GM12872 (cell line): Measurements from ENCODE around the gene PIK3AP1.

Experiments used
- TF ChIP-seq, protein P1 (sequence below): IDR thresholded peaks from 3 replicates; pipeline ENCODE4 v1.5.1; 2011; ENCODE audit warnings: low read depth, mild to moderate bottlenecking, low read length, moderate library complexity; ENCODE audit not compliant: insufficient read depth

Gene PIK3AP1

DNA sequence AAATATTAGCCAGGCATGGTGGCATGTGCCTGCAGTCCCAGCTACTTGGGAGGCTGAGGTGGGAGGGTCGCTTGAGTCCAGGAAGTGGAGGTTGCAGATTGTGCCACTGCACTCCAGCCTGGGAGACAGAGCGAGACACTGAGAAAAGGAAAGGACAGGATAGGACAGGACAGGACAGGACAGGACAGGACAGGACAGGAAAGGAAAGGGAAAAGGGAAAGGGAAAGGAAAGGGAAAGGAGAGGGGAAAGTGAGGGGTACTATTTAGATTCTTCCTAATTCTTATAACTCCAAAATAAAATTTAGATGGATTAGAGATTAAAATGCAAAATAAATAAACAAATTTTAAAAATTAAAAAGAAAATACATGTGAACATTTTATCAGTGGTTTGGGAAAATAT is 58.7 kb downstream of the PIK3AP1 start:
- TF ChIP-seq, protein P1, sequence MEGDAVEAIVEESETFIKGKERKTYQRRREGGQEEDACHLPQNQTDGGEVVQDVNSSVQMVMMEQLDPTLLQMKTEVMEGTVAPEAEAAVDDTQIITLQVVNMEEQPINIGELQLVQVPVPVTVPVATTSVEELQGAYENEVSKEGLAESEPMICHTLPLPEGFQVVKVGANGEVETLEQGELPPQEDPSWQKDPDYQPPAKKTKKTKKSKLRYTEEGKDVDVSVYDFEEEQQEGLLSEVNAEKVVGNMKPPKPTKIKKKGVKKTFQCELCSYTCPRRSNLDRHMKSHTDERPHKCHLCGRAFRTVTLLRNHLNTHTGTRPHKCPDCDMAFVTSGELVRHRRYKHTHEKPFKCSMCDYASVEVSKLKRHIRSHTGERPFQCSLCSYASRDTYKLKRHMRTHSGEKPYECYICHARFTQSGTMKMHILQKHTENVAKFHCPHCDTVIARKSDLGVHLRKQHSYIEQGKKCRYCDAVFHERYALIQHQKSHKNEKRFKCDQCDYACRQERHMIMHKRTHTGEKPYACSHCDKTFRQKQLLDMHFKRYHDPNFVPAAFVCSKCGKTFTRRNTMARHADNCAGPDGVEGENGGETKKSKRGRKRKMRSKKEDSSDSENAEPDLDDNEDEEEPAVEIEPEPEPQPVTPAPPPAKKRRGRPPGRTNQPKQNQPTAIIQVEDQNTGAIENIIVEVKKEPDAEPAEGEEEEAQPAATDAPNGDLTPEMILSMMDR, result no peak

DNA sequence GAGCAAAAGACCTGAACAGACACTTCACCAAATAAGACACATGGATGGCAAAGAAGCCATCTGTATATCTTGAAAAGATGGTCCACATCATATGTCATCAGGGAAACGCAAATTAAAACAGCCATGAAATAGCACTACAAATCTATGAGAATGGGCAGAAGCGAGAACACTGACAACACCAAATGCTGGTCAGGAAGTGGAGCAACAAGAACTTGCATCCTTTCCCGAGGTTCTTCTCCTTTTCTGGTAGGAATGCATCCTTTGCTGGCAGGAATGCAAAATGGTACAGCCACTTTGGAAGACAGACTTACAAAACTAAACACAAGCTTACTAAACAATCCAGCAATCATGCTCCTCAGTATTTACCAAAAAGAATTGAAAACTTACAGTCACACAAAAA is 60.0 kb downstream of the PIK3AP1 start:
- TF ChIP-seq, protein P1, result no peak

DNA sequence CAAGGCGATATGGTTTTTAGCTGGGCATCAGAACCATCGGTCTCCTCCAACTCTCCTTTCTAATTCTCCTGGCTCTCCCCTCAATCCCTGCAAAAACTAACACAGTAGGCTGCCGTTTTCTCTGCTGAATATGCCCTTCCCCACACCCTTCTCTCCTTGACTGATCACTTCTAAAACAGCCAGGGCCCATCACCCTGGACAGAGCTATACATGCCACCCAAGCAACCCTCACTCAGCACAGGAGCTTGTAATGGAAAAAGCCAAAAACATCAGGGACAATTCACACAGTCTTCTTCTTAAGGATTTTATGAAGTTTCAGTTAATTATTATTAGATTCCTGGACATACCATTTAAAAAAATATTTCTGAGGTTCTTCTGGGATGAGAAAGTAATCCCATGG is 61.5 kb downstream of the PIK3AP1 start:
- TF ChIP-seq, protein P1, result no peak

DNA sequence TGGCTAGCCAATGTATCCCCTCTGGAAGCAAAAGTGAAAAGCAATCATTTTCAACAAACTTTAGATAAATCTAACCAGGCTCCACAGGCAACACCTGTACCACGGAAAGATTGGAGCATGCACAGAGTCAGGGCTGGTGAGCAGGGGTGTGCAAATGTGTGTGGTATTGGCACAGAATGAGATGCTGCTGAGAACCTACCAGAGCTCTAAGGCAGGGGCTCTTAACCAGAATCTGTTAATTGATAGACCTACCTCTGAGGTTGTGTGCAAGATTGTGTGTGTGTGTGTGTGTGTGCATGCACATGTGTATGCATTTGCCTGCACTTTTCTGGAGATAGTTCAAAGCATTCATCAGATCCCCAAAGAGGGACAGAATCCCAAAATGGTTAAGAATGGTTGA is 62.9 kb downstream of the PIK3AP1 start:
- TF ChIP-seq, protein P1, result no peak

DNA sequence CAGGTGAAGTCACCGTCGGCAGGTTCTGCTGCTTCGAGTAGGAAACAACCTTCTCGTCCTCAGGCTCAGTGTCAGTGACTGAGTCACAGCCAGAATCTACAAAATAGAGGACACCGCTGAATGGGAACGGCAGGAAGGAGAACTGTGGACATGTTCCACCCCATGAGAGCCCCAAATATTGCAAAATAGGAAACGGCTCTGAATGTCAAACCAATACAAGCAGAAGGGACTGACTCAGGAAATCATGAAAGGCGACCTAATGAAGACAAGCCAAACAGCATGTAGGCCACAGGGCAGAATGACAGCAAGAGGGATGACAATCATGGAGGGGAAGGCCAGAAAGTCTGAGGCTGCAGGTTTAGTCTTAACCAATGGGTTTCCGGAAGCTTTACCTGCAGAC is 63.5 kb downstream of the PIK3AP1 start:
- TF ChIP-seq, protein P1, result no peak

DNA sequence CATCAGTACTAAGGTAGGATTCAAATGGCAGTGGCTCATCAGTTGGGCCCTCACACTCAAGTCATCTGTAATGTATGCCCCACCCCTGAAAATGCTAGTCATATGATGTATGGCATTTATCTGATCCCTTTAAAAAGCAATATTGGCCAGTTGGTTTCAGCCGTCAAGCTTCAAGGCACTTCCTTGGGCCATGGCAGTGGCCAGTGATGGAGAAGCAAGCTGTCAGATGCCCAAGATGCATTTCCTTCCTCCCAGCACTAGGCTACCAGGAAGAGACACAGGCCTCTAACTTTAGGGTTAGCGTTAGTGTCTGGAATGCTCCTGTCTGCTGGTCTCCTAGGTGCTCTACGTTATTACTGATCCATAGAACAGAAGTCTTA is 64.1 kb downstream of the PIK3AP1 start:
- TF ChIP-seq, protein P1, result no peak

DNA sequence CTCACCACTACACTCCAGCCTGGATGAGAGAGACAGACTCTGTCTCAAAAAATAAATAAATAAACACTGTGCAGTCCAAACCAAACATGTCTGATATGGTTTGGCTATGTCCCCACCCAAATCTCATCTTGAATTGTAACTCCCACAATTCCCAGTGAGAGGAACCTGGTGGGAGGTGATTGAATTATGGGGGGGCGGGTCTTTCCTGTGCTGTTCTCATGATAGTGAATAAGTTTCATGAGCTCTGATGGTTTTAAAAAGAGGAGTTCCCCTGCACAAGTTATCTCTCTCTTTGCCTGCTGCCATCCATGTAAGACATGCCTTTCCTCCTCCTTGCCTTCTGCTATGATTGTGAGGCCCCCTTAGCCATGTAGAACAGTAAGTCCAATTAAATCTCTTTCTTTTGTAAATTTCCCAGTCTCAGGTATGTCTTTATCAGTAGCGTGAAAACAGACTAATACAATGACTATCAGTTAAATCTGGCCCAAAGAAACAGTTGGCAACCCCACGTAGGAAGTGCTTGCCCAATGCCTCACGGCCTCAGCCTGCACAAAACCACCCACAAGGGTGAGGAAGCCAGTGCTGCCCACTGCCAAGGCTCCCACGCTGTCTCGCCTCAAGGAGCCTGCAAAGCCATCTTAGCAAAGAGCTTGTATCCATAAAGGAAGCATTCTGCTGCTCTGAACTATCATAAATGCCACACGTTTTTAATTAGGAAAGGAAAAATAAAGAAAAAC is 64.7 kb downstream of the PIK3AP1 start:
- TF ChIP-seq, protein P1, result no peak
